SU-DHL-6 (cell line): ENCODE results near the gene CCDC70.
A peak's percentile ranks its signal among the peaks of the same experiment; 100 is the strongest.

Experiments used
- H2AFZ ChIP-seq: fragments of 200-600 bp; sonication (generic); 2 replicates; pipeline ENCODE4 v1.6.1; 2014; ENCODE audit warnings: low read depth, mild to moderate bottlenecking, moderate library complexity, mixed read lengths, antibody characterized with exemption, low read length; ENCODE audit not compliant: severe bottlenecking
- H3F3A ChIP-seq: fragments of 200-600 bp; shearing (Covaris generic); 2 replicates; pipeline ENCODE4 v1.6.0; 2016; ENCODE audit warnings: antibody characterized with exemption, mild to moderate bottlenecking; ENCODE audit not compliant: insufficient read depth
- H3K27ac ChIP-seq: fragments of 200-600 bp; sonication (generic); 2 replicates; pipeline ENCODE4 v1.5.1; 2016; ENCODE audit warnings: low read depth, mild to moderate bottlenecking, low read length, moderate library complexity, mixed read lengths
- H3K27me3 ChIP-seq: fragments of 200-600 bp; sonication (generic), shearing (Covaris generic); 2 replicates; pipeline ENCODE4 v1.6.0; 2014; ENCODE audit warnings: mild to moderate bottlenecking, low read length
- H3K36me3 ChIP-seq: fragments of 200-600 bp; sonication (generic); 2 replicates; pipeline ENCODE4 v1.6.1; 2014; ENCODE audit warnings: mild to moderate bottlenecking, low read length, mixed read lengths
- H3K4me2 ChIP-seq: fragments of 300-600, 200-600 bp; shearing (Covaris generic), sonication (generic); 2 replicates; pipeline ENCODE4 v1.6.0; 2014; ENCODE audit warnings: low read length, low read depth, mild to moderate bottlenecking; ENCODE audit not compliant: poor library complexity, severe bottlenecking
- H3K4me3 ChIP-seq: fragments of 200-600 bp; sonication (generic); 2 replicates; pipeline ENCODE4 v1.5.1; 2014; ENCODE audit warnings: antibody characterized with exemption, low read length, mild to moderate bottlenecking, mixed read lengths; ENCODE audit not compliant: insufficient read depth, poor library complexity, severe bottlenecking
- H3K79me2 ChIP-seq: fragments of 200-600 bp; sonication (generic); 2 replicates; pipeline ENCODE4 v1.6.1; 2014; ENCODE audit warnings: mild to moderate bottlenecking, low read length, moderate library complexity; ENCODE audit not compliant: insufficient read depth
- H3K9ac ChIP-seq: fragments of 200-600 bp; sonication (generic); 2 replicates; pipeline ENCODE4 v1.7.0; 2014; ENCODE audit warnings: mild to moderate bottlenecking, low read length
- H3K9me2 ChIP-seq: fragments of 200-600 bp; sonication (generic); replicated peaks from 2 replicates; pipeline ENCODE4 v1.6.1; 2014; ENCODE audit warnings: low read length; ENCODE audit not compliant: insufficient read depth
- H3K9me3 ChIP-seq: fragments of 200-600 bp; sonication (generic); 2 replicates; pipeline ENCODE4 v1.6.1; 2014; ENCODE audit warnings: low read length, mixed read lengths; ENCODE audit not compliant: insufficient read depth
- H4K20me1 ChIP-seq: fragments of 200-600 bp; sonication (generic); 2 replicates; pipeline ENCODE4 v1.6.1; 2014; ENCODE audit warnings: low read depth, mild to moderate bottlenecking, antibody characterized with exemption, low read length, moderate library complexity, mixed read lengths
- EZH2phosphoT487 ChIP-seq: fragments of 200-600 bp; sonication (generic), shearing (Covaris generic); conservative IDR thresholded peaks from 2 replicates; pipeline ENCODE4 v1.6.1; 2018; ENCODE audit warnings: mild to moderate bottlenecking, antibody characterized with exemption, low read length, moderate library complexity, mixed read lengths
- TF ChIP-seq, protein P1 (sequence below): fragments of 200-600 bp; sonication (generic); IDR thresholded peaks from one replicate; pipeline ENCODE4 v1.5.1; 2017; ENCODE audit warnings: antibody characterized with exemption, mild to moderate bottlenecking, low read length, moderate library complexity; ENCODE audit not compliant: insufficient read depth, poor library complexity, severe bottlenecking

CCDC70 gene

DNA sequence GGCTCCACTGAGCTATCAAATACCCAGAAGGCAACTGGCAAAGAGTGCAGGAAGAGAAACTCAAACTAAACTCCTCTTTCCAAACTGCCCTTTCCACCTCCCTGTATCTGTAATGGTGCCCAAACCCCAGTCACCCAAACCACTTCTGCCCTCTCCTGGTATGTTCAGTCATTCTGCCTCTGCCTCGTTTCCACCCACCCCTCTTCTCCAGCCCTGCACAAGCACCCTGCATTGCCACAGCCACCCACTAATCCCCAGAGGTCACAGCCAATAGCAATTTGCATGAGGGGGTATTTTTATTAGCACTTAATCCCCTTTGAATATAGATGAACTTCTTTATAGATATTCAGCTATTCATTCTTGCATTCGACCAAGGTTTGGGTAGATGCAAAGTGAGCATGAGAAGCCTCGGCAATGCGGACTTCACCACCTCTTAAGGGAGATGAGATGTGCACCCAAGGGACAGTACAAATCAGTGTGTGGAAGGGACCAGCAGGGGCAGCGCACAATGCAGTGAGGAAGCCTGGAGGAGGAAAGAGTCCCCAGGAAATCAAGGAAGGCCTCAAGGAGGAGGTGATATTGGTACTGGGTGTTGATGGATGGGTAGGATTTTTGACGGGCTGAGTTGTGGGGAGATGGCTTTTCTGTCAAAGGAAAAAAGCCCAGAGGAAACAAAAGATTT lies 29.2 kb upstream of the CCDC70 start:
- TF ChIP-seq, protein P1, sequence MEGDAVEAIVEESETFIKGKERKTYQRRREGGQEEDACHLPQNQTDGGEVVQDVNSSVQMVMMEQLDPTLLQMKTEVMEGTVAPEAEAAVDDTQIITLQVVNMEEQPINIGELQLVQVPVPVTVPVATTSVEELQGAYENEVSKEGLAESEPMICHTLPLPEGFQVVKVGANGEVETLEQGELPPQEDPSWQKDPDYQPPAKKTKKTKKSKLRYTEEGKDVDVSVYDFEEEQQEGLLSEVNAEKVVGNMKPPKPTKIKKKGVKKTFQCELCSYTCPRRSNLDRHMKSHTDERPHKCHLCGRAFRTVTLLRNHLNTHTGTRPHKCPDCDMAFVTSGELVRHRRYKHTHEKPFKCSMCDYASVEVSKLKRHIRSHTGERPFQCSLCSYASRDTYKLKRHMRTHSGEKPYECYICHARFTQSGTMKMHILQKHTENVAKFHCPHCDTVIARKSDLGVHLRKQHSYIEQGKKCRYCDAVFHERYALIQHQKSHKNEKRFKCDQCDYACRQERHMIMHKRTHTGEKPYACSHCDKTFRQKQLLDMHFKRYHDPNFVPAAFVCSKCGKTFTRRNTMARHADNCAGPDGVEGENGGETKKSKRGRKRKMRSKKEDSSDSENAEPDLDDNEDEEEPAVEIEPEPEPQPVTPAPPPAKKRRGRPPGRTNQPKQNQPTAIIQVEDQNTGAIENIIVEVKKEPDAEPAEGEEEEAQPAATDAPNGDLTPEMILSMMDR: peak; percentile 17
- TF ChIP-seq EZH2phosphoT487: no peak
- H3K79me2 ChIP-seq: no peaks in the 10 kb centered on the region
- no peaks in the 10 kb centered on the region for H3K9me2 ChIP-seq
- H3F3A ChIP-seq: no peaks in the 10 kb centered on the region
- no peaks in the 10 kb centered on the region for H3K36me3 ChIP-seq
- H3K9me3 ChIP-seq: no peaks in the 10 kb centered on the region
- H3K27me3 ChIP-seq: no peaks in the 10 kb centered on the region
- H3K9ac ChIP-seq: no peak overlapping the region
- no peak overlapping the region for H3K4me2 ChIP-seq
- H3K4me3 ChIP-seq: no peak overlapping the region
- no peak overlapping the region for H3K27ac ChIP-seq
- no peak overlapping the region for H2AFZ ChIP-seq
- H4K20me1 ChIP-seq: no peaks in the 10 kb centered on the region

DNA sequence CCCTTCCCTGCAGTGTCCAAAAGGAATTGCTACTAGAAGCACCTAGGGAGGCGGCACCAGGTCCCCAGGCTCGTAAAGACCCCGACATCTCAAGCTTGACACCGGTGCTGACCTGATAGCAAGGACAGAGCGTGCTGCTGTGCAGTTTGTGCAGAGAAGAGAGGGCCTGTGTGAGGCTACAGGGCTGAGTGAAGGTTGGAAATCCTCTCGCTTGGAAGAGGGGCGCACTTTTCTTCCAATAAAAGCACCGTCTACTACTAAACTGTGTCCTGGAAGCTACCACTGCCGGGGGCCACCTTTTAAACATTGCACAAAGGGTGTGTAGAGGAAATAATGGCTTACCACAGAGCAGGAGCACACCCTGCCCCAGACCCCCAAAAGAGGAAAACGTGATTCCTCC lies 27.8 kb upstream of the CCDC70 start:
- H3K36me3 ChIP-seq: no peaks in the 10 kb centered on the region
- no peaks in the 10 kb centered on the region for H3K9me3 ChIP-seq
- H3F3A ChIP-seq: no peaks in the 10 kb centered on the region
- no peak overlapping the region for H2AFZ ChIP-seq
- no peaks in the 10 kb centered on the region for H3K9me2 ChIP-seq
- no peak overlapping the region for H3K4me2 ChIP-seq
- no peak overlapping the region for H3K27ac ChIP-seq
- H3K79me2 ChIP-seq: no peaks in the 10 kb centered on the region
- TF ChIP-seq EZH2phosphoT487: no peak
- TF ChIP-seq, protein P1: no peak
- no peaks in the 10 kb centered on the region for H4K20me1 ChIP-seq
- no peak overlapping the region for H3K9ac ChIP-seq
- no peaks in the 10 kb centered on the region for H3K27me3 ChIP-seq
- H3K4me3 ChIP-seq: no peak overlapping the region

DNA sequence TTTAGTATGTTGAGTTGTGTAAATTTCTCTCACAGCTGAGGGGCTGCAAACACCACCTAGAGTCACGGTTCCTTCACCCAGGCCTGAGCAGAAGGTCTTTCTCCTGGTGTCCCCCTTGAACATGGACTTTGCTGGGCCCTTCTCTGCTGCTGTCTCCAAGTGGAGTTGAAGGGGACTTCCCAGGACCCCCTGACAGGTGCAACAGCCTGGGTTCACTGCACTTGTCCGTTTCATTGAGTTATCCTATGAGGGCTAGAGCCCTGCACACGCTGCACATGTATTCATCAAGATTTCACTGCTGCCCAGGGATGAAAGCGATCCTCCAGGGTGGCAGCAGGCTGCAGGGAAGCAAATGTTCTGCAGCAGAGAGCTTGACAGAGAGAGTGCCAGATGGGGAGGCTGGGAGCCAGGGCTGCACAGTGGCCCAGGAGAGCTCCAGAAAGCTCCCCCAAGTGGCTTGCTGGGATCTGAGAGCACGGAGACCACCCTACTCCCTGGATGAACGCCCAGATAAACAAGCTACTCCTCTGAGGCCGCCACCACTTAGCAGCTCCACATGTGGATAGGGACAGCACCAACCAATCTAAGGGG lies 27.1 kb upstream of the CCDC70 start:
- Histone ChIP-seq H3K4me2 (no peak overlapping the region), H4K20me1 (no peaks in the 10 kb centered on the region), H3K4me3 (no peak overlapping the region), H3K27ac (no peak overlapping the region), H3K27me3 (no peaks in the 10 kb centered on the region), H3K79me2 (no peaks in the 10 kb centered on the region), H3K9ac (no peak overlapping the region), H2AFZ (no peak overlapping the region), H3K9me2 (no peaks in the 10 kb centered on the region), H3F3A (no peaks in the 10 kb centered on the region), H3K36me3 (no peaks in the 10 kb centered on the region), H3K9me3 (no peaks in the 10 kb centered on the region)
- TF ChIP-seq, protein P1: no peak
- no peak for TF ChIP-seq EZH2phosphoT487
